T-helper 1 cell treated with Interleukin-12 subunit alpha and Interleukin-12 subunit beta and Interleukin-4 antibody, amounts not matched to agents 30 ng/mL and 1 ng/mL, for 36 hours (primary cell): ENCODE data around the gene DENND5A. TPM values are rescaled to one million over a fixed set of nuclear protein-coding genes. Genes with fewer than 3 reads are reported as not detected.

Experiments used
- intact Hi-C: fragments of 100-400 bp; cut with micrococcal nuclease; formaldehyde crosslinking; loops from one replicate; pipeline ENCODE4 v1.15.1; 2024
- total RNA-seq: library from RNA; stranded (reverse); gene quantifications from 2 replicates; pipeline ENCODE4 v1.2.3, GENCODE V29; 2022

DENND5A gene
- total RNA-seq, 1 donor from 2014 or later: 36.8 TPM

GRCh38 chr11:9141186-9141585 is 124.0 kb downstream of the DENND5A start:
- intact Hi-C loops: no loop called here

DNA sequence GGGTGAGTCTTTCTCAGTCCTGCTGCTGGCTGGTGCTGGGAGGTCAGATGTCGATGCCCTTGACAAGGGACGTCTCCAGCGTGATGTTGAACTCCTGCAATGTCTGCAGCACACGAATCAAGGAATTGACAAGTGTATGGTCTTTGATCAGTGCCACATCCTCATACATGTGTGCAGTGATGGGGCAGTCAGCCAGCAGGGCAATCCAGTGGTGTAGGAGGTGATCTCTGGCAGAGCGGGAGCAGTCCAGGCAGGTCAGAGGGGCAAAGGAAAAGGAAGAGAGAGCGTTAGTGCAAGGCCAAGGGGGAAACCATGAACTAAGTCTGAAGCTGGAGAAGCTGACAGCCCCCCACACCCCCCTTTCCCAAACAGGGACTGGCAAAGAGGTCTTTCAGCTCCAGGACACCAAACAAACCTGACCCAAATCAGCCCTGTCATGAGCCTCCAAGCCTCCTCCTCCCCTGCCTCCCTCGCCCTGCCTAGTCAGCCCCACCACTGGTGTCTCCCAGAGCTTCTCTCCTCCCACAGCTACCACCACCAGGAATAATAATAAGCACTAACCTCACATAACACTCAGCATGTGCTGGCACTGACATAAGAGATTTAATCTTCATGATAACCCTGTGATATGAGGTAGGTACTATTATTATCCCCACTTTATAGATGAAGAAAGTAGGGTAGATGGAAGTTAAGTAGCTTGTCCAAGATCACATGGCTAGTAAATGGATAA is 125.4 kb downstream of the DENND5A start:
- intact Hi-C loops: loop anchor here (5.0 kb wide), 2 partner anchors 452 to 812 kb away; no protein-coding TSS in a partner anchor

DNA sequence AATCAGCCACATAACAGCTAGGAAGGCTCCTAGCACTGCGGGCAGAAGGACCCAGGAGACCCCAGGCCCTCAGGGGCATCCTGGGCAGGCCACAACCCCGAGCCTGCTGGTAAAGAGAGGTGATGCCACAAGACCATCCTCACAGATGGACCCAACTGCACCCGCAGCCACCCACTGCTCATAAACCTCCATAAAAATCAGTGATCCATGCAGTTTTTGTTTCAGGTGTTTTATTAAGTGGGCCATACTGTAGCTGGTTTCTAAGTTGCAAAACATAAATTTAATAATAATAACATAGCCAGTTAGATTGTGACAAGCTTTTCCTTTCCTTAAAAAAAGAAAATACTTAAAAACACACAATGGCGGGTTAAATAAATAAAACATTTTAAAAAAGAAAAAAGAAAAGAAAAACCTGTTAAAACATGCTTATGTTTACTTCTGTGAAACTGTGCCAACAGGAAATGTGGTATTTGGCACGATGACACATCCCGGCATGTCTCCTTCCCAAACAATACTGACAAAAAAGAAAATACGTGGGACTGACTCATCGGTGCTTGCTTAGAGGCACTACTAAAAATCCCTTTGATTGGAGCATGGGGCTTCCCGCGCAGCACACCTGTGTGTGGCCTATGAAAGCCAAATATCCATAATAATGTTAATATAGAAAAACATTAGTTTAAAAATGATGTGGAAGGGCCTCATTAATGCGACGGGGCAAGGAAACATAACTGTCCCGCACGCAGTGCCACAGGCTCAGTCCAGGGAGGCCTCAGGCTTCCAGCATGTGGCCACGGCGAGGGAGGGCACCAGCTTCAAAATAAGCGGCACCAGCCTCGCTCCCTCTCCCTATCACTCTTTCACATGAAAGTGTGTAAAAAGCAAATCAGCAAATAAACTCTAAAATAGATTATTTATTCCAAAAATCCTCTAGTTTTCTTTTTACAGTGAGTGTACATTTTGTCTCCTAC is 126.3 kb downstream of the DENND5A start:
- intact Hi-C loops: loop anchor here (5.0 kb wide), 2 partner anchors 452 to 812 kb away; no protein-coding TSS in a partner anchor

DNA sequence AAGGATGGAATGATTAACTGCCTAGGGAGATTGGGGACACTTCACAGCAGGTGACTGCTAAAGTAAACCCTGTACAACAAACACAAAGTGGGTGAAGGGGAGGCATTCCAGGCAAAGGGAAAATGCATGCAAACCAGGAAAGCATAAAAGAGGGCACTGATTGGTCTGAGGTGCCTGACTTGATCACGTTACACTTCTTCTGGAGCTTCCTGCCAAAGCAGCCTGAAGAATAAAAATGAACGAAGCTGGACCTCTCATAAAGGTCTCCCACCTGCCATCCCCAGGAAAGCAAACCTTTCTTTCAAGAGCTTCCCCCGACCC is 127.1 kb downstream of the DENND5A start:
- intact Hi-C loops: loop anchor here (5.0 kb wide), 2 partner anchors 451 to 811 kb away; no protein-coding TSS in a partner anchor

DNA sequence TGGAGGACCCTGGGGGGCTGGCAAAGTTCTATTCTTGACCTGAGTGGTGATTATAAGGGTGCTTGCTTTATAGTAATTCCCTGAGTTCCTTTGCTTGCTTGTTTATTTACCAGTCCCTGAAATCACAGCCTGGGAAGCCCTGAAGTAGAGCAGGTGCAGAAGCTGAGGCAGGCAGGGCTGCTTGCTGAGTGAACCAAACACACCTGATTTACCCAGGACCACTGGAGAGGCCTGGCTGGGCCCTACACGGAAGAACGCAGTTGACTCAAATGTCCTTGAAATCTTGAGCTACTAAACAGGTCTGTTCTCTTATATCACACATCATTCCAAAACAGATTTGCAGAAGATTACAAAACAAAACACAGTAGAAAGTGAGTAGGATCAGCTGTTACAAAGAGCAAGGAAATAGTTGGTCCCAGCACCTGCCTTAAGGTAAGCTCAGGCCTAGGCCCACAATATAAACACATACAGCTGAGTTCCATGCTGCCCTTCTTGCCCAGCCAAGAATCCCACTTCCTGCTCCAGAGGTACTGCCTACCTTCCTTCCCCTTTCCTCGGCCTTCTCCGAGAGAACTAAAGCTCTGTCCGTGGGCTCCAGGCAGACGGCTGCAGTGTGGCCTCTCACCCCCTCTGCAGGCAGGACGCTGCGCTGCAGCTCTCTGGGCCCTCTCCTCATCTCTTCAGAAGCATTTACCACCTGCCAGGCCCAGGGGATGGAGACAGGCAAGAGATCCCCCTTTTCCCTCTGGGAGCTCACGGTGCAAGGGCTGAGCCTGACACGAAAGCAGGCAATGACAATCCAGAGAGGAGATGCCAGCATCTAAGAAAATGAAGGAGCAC is 127.6 kb downstream of the DENND5A start:
- intact Hi-C loops: loop anchor here (1.0 to 5.0 kb wide), 7 partner anchors 44 to 810 kb away; partner anchors contain the start of gene TMEM9B

- intact Hi-C loops: loop anchor here (1.0 to 5.0 kb wide), 7 partner anchors 43 to 809 kb away; partner anchors contain the start of gene TMEM9B
Measured at GRCh38 chr11:9136741-9137140, 128.4 kb downstream of the DENND5A start.

- intact Hi-C loops: no loop called here
Measured at GRCh38 chr11:9133956-9134355, 131.2 kb downstream of the DENND5A start.

- intact Hi-C loops: no loop called here
Measured at GRCh38 chr11:9132203-9132878, 132.8 kb downstream of the DENND5A start.

DNA sequence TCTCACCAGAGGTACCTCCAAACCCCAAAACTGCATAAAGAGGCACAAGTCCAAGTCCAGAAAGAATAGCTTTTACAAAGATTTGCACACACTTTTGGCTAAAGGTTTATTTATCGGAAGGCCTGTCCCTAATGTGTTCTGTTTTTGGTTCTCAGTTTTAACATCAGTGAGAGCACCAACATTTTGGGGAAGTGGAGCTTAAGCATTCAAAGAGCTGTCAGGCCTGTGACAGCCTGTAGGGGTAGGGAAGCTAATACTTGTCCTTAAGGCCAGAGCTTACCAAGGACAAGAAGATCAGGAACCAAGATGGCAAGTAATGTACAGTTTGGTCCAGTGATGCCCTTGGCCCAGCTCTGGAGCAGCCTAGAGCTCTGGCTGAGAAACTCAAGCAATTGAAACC is 134.9 kb downstream of the DENND5A start:
- intact Hi-C loops: no loop called here

GRCh38 chr11:9126636-9127035 is 138.5 kb downstream of the DENND5A start:
- intact Hi-C loops: no loop called here

- intact Hi-C loops: no loop called here
Measured at GRCh38 chr11:9125185-9125886, 139.8 kb downstream of the DENND5A start.

- intact Hi-C loops: no loop called here
Measured at GRCh38 chr11:9123595-9124304, 141.4 kb downstream of the DENND5A start.

DNA sequence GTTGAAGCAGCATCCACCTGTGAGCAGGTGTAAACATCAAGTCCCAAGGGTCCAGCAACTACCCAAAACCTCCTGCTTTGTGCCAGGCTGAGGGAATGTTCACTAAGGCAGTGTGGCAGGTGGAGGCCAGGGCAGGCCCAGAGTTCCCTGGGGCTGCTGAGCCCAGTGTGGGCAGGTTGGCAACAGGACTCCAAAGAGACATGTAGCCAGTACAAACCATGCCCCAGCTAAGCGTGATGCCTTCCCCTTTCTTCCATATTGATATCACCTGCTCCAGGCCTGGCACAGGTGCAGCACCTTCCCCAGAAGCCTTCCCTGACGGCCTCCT is 143.7 kb downstream of the DENND5A start:
- intact Hi-C loops: no loop called here

DNA sequence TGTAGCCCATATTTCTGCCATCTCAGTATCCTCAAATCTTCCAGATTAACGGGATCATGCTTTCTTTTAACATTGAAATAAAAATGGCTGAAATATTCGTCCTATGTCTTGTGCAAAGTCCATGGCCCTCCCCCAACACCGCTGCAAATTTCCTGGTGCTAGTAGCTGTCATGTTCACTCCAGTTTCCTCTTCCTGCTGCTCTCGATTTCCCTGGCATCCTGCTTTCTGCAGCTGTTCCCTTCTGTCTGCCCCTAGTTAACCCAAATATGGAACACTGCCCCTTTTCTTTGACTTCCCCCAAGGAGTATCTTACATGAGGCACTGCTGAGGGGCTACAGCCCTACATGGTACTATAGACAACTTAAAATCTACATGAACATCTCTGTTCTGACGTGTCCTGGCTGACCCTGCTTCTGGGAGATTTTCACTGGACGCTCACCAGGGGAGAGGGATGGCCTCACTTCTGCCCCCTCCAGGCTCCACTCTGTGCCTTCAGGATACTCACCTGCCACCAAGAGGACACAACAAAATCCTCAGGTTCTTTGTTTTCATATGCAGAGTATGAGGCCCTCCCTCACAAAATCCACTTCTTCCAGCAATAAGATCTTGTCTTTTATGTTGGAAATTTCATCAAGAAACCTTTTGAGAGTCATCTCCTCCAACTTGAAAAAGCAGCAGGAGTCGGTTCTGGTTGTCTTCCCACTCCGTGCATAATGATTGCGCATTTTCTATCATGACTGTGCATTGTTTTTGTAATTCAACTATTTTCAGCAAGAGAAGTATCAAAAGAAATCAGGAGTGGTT is 144.3 kb downstream of the DENND5A start:
- intact Hi-C loops: no loop called here

GRCh38 chr11:9118277-9118676 is 146.9 kb downstream of the DENND5A start:
- intact Hi-C loops: no loop called here

- intact Hi-C loops: no loop called here
Measured at GRCh38 chr11:9112075-9112474, 153.1 kb downstream of the DENND5A start.

GRCh38 chr11:9109858-9110731 is 155.1 kb downstream of the DENND5A start:
- intact Hi-C loops: no loop called here

DNA sequence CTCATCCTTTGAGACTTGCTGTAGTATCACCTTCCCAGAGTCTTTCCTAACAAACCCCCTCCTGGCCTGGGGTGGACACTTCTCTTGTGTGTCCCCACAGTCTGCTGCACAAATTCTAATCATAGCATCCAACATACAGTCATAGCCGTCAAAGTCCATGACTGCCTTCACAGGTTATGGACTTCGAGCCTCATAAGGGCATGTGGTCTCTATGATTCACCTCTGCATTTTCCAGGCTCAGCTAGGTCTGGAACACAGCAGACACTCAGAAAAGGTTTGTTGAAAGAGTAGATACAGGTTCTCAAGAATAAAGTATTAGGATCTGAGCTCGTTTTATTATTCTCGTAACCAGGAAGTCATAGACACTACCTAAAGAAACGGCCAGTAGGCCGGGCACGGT is 160.6 kb downstream of the DENND5A start:
- intact Hi-C loops: no loop called here
